ENCODE measurements around the gene MYLK.
A peak's percentile ranks its signal among the peaks of the same experiment; 100 is the strongest.

Gene MYLK

DNA sequence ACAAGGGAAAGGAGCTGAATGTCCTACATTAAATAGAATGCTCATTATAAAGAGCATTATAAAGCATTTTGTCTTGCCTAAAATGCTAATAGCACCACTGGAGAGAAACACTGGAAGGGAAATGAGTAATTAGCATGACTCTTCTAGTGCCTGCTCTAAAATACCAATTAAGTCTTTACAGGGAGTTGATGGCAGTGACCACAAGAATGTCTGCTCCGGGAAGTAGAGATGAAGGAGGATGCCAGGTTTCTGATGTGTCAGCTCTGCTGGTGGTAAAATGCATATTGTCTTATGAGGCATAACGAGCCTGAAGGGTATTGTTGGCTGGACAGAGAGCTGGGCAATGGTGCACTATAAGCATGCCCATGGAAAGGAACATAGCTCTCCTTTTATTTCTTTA is 49.5 kb downstream of the MYLK start:
- Histone ChIP-seq H3K4ac (ENCODE audit: low read depth, low read length) (no peak overlapping the region), H3K79me1 (ENCODE audit: low read length) (no peaks in the 10 kb centered on the region), H3K27me3 (ENCODE audit: insufficient read depth, low read length, poor library complexity) (no peaks in the 10 kb centered on the region), H3K23ac (ENCODE audit: low read length) (no peak overlapping the region), H2BK15ac (replicated peaks; ENCODE audit: low read depth) (no peak overlapping the region), H3K4me3 (ENCODE audit: low read length) (no peak overlapping the region), H3K18ac (ENCODE audit: low read length) (no peak overlapping the region), H3K56ac (ENCODE audit: low read length) (no peak overlapping the region), H2BK120ac (ENCODE audit: low read depth, low read length) (no peak overlapping the region), H4K5ac (ENCODE audit: low read length) (no peak overlapping the region), H3K79me2 (ENCODE audit: control insufficient read depth, insufficient read depth, low read length) (no peaks in the 10 kb centered on the region), H3K4me2 (ENCODE audit: low read length) (no peak overlapping the region), H2AK5ac (ENCODE audit: low read length) (no peak overlapping the region), H3K4me1 (ENCODE audit: control insufficient read depth, low read depth, low read length) (no peaks in the 10 kb centered on the region), H3K36me3 (ENCODE audit: control insufficient read depth, insufficient read depth, low read length) (no peaks in the 10 kb centered on the region), H3K9ac (ENCODE audit: low read length) (no peak overlapping the region), H3K27ac (ENCODE audit: low read depth, low read length) (no peak overlapping the region), H2BK5ac (ENCODE audit: low read length) (no peak overlapping the region), H4K8ac (ENCODE audit: low read depth, low read length) (no peak overlapping the region)
- DNase-seq, result no peak
- no CpG with 5 or more reads among the region's 2 CpGs for WGBS (ENCODE audit: extremely low coverage, insufficient coverage, low lambda C conversion rate)

- H3K4me1 ChIP-seq (ENCODE audit: control insufficient read depth, low read depth, low read length), result no peaks in the 10 kb centered on the region
- DNase-seq, result no peak
- H3K4ac ChIP-seq (ENCODE audit: low read depth, low read length), result no peak overlapping the region
- no peak overlapping the region for H3K56ac ChIP-seq (ENCODE audit: low read length)
- no peak overlapping the region for H2BK15ac ChIP-seq (replicated peaks; ENCODE audit: low read depth)
- H2AK5ac ChIP-seq (ENCODE audit: low read length), result no peak overlapping the region
- no peak overlapping the region for H4K5ac ChIP-seq (ENCODE audit: low read length)
- no peak overlapping the region for H4K8ac ChIP-seq (ENCODE audit: low read depth, low read length)
- no peaks in the 10 kb centered on the region for H3K79me2 ChIP-seq (ENCODE audit: control insufficient read depth, insufficient read depth, low read length)
- no CpG with 5 or more reads among the region's 1 CpG for WGBS (ENCODE audit: extremely low coverage, insufficient coverage, low lambda C conversion rate)
- no peaks in the 10 kb centered on the region for H3K27me3 ChIP-seq (ENCODE audit: insufficient read depth, low read length, poor library complexity)
- H3K9ac ChIP-seq (ENCODE audit: low read length), result no peak overlapping the region
- H2BK120ac ChIP-seq (ENCODE audit: low read depth, low read length), result no peak overlapping the region
- H3K27ac ChIP-seq (ENCODE audit: low read depth, low read length), result no peak overlapping the region
- H2BK5ac ChIP-seq (ENCODE audit: low read length), result no peak overlapping the region
- no peak overlapping the region for H3K4me3 ChIP-seq (ENCODE audit: low read length)
- no peaks in the 10 kb centered on the region for H3K36me3 ChIP-seq (ENCODE audit: control insufficient read depth, insufficient read depth, low read length)
- H3K4me2 ChIP-seq (ENCODE audit: low read length), result no peak overlapping the region
- H3K18ac ChIP-seq (ENCODE audit: low read length), result no peak overlapping the region
- H3K79me1 ChIP-seq (ENCODE audit: low read length), result no peaks in the 10 kb centered on the region
- no peak overlapping the region for H3K23ac ChIP-seq (ENCODE audit: low read length)
Observed at GRCh38 chr3:123833398-123833785, 50.7 kb downstream of the MYLK start.

GRCh38 chr3:123832692-123833397 is 51.3 kb downstream of the MYLK start:
- Histone ChIP-seq H3K4me1 (ENCODE audit: control insufficient read depth, low read depth, low read length) (no peaks in the 10 kb centered on the region), H3K23ac (ENCODE audit: low read length) (no peak overlapping the region), H4K8ac (ENCODE audit: low read depth, low read length) (no peak overlapping the region), H3K27ac (ENCODE audit: low read depth, low read length) (no peak overlapping the region), H3K36me3 (ENCODE audit: control insufficient read depth, insufficient read depth, low read length) (no peaks in the 10 kb centered on the region), H3K79me1 (ENCODE audit: low read length) (no peaks in the 10 kb centered on the region), H2BK15ac (replicated peaks; ENCODE audit: low read depth) (no peak overlapping the region), H3K9ac (ENCODE audit: low read length) (no peak overlapping the region), H4K5ac (ENCODE audit: low read length) (no peak overlapping the region), H3K18ac (ENCODE audit: low read length) (no peak overlapping the region), H2BK5ac (ENCODE audit: low read length) (no peak overlapping the region), H3K79me2 (ENCODE audit: control insufficient read depth, insufficient read depth, low read length) (no peaks in the 10 kb centered on the region), H2BK120ac (ENCODE audit: low read depth, low read length) (no peak overlapping the region), H3K27me3 (ENCODE audit: insufficient read depth, low read length, poor library complexity) (no peaks in the 10 kb centered on the region), H3K56ac (ENCODE audit: low read length) (no peak overlapping the region), H3K4me3 (ENCODE audit: low read length) (no peak overlapping the region), H3K4ac (ENCODE audit: low read depth, low read length) (no peak overlapping the region), H2AK5ac (ENCODE audit: low read length) (no peak overlapping the region), H3K4me2 (ENCODE audit: low read length) (no peak overlapping the region)
- no CpG with 5 or more reads among the region's 3 CpGs for WGBS (ENCODE audit: extremely low coverage, insufficient coverage, low lambda C conversion rate)
- DNase-seq, result no peak

- Histone ChIP-seq H3K18ac (ENCODE audit: low read length) (no peak overlapping the region), H2BK5ac (ENCODE audit: low read length) (no peak overlapping the region), H3K27ac (ENCODE audit: low read depth, low read length) (no peak overlapping the region), H3K79me2 (ENCODE audit: control insufficient read depth, insufficient read depth, low read length) (no peaks in the 10 kb centered on the region), H4K5ac (ENCODE audit: low read length) (no peak overlapping the region), H3K9ac (ENCODE audit: low read length) (no peak overlapping the region), H2BK120ac (ENCODE audit: low read depth, low read length) (no peak overlapping the region), H3K79me1 (ENCODE audit: low read length) (no peaks in the 10 kb centered on the region), H3K4ac (ENCODE audit: low read depth, low read length) (no peak overlapping the region), H2BK15ac (replicated peaks; ENCODE audit: low read depth) (no peak overlapping the region), H3K56ac (ENCODE audit: low read length) (no peak overlapping the region), H3K23ac (ENCODE audit: low read length) (no peak overlapping the region), H3K36me3 (ENCODE audit: control insufficient read depth, insufficient read depth, low read length) (no peaks in the 10 kb centered on the region), H3K4me3 (ENCODE audit: low read length) (no peak overlapping the region), H3K27me3 (ENCODE audit: insufficient read depth, low read length, poor library complexity) (no peaks in the 10 kb centered on the region), H4K8ac (ENCODE audit: low read depth, low read length) (no peak overlapping the region), H3K4me1 (ENCODE audit: control insufficient read depth, low read depth, low read length) (no peaks in the 10 kb centered on the region), H2AK5ac (ENCODE audit: low read length) (no peak overlapping the region), H3K4me2 (ENCODE audit: low read length) (no peak overlapping the region)
- no peak for DNase-seq
- no CpG with 5 or more reads among the region's 7 CpGs for WGBS (ENCODE audit: extremely low coverage, insufficient coverage, low lambda C conversion rate)
Observed at GRCh38 chr3:123831420-123831819, 52.7 kb downstream of the MYLK start.

- no peak overlapping the region for H3K18ac ChIP-seq (ENCODE audit: low read length)
- no peak overlapping the region for H3K9ac ChIP-seq (ENCODE audit: low read length)
- no peak overlapping the region for H2BK5ac ChIP-seq (ENCODE audit: low read length)
- H3K23ac ChIP-seq (ENCODE audit: low read length), result no peak overlapping the region
- H2AK5ac ChIP-seq (ENCODE audit: low read length), result no peak overlapping the region
- no peak overlapping the region for H3K27ac ChIP-seq (ENCODE audit: low read depth, low read length)
- no peak overlapping the region for H3K4me2 ChIP-seq (ENCODE audit: low read length)
- H4K5ac ChIP-seq (ENCODE audit: low read length), result no peak overlapping the region
- no peak overlapping the region for H2BK120ac ChIP-seq (ENCODE audit: low read depth, low read length)
- H3K27me3 ChIP-seq (ENCODE audit: insufficient read depth, low read length, poor library complexity), result no peaks in the 10 kb centered on the region
- H3K79me2 ChIP-seq (ENCODE audit: control insufficient read depth, insufficient read depth, low read length), result no peaks in the 10 kb centered on the region
- H2BK15ac ChIP-seq (replicated peaks; ENCODE audit: low read depth), result no peak overlapping the region
- peaks cover 3% of the 10 kb centered on the region for H3K4me1 ChIP-seq (ENCODE audit: control insufficient read depth, low read depth, low read length)
- H3K36me3 ChIP-seq (ENCODE audit: control insufficient read depth, insufficient read depth, low read length), result no peaks in the 10 kb centered on the region
- H3K56ac ChIP-seq (ENCODE audit: low read length), result no peak overlapping the region
- no peak overlapping the region for H3K4ac ChIP-seq (ENCODE audit: low read depth, low read length)
- no peaks in the 10 kb centered on the region for H3K79me1 ChIP-seq (ENCODE audit: low read length)
- WGBS (ENCODE audit: extremely low coverage, insufficient coverage, low lambda C conversion rate), result no CpG with 5 or more reads among the region's 1 CpG
- H4K8ac ChIP-seq (ENCODE audit: low read depth, low read length), result no peak overlapping the region
- H3K4me3 ChIP-seq (ENCODE audit: low read length), result no peak overlapping the region
- DNase-seq, result no peak
Observed at GRCh38 chr3:123821920-123822319, 62.2 kb downstream of the MYLK start.

DNA sequence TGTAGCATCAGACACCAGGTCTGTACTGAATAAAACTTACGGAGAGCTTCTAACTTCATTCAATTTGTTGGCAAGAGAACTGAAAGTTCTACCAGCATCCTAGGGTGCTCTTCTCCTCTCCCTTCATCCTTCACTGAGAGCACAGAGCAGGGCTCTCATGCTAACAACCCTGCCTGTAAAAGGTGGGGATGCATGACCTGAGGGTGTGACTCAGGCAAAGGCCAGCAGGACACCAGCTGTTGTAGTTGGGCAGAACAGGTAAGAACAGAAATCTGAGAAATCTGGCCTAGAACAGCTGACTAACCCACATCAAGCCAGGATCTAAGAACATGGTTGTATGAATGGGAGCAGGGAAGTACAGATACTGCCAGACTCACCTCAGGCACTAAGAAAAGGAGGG is 64.2 kb downstream of the MYLK start:
- Histone ChIP-seq H2AK5ac (ENCODE audit: low read length) (no peak overlapping the region), H2BK120ac (ENCODE audit: low read depth, low read length) (no peak overlapping the region), H2BK5ac (ENCODE audit: low read length) (no peak overlapping the region), H3K9ac (ENCODE audit: low read length) (no peak overlapping the region), H3K4ac (ENCODE audit: low read depth, low read length) (no peak overlapping the region), H2BK15ac (replicated peaks; ENCODE audit: low read depth) (no peak overlapping the region), H3K56ac (ENCODE audit: low read length) (no peak overlapping the region), H3K18ac (ENCODE audit: low read length) (no peak overlapping the region), H4K8ac (ENCODE audit: low read depth, low read length) (no peak overlapping the region), H3K27me3 (ENCODE audit: insufficient read depth, low read length, poor library complexity) (no peaks in the 10 kb centered on the region), H3K4me2 (ENCODE audit: low read length) (no peak overlapping the region), H4K5ac (ENCODE audit: low read length) (no peak overlapping the region), H3K4me1 (ENCODE audit: control insufficient read depth, low read depth, low read length) (peaks cover 3% of the 10 kb centered on the region), H3K79me2 (ENCODE audit: control insufficient read depth, insufficient read depth, low read length) (no peaks in the 10 kb centered on the region), H3K4me3 (ENCODE audit: low read length) (no peak overlapping the region), H3K79me1 (ENCODE audit: low read length) (no peaks in the 10 kb centered on the region), H3K27ac (ENCODE audit: low read depth, low read length) (no peak overlapping the region), H3K36me3 (ENCODE audit: control insufficient read depth, insufficient read depth, low read length) (no peaks in the 10 kb centered on the region), H3K23ac (ENCODE audit: low read length) (no peak overlapping the region)
- peak; percentile 23 for DNase-seq
- no CpG with 5 or more reads among the region's 1 CpG for WGBS (ENCODE audit: extremely low coverage, insufficient coverage, low lambda C conversion rate)
